GM21390 (cell line): ENCODE results near the gene TAF15.

ENCODE experiments used
- ATAC-seq: cut with Tn5 transposase; IDR thresholded peaks from one replicate; pipeline ENCODE4 v1.9.1; 2021; ENCODE audit not compliant: unreplicated experiment

TAF15 gene

GRCh38 chr17:35817196-35817595, 7.9 kb downstream of the TAF15 start:
- ATAC-seq = no peak

GRCh38 chr17:35819455-35819854, 10.2 kb downstream of the TAF15 start:
- no peak for ATAC-seq

- ATAC-seq = no peak
Observed at GRCh38 chr17:35821308-35821707, 12.0 kb downstream of the TAF15 start.

- no peak for ATAC-seq
Observed at GRCh38 chr17:35825206-35825605, 15.9 kb downstream of the TAF15 start.

- ATAC-seq = no peak
Observed at GRCh38 chr17:35841101-35841500, 31.8 kb downstream of the TAF15 start.

- ATAC-seq = no peak
Observed at GRCh38 chr17:35841505-35841904, 32.2 kb downstream of the TAF15 start.

GRCh38 chr17:35842239-35842638, 33.0 kb downstream of the TAF15 start:
- no peak for ATAC-seq

- no peak for ATAC-seq
Observed at GRCh38 chr17:35843698-35844097, 34.4 kb downstream of the TAF15 start.

GRCh38 chr17:35844547-35844946, 35.3 kb downstream of the TAF15 start:
- ATAC-seq = no peak

GRCh38 chr17:35846055-35846809, 36.9 kb downstream of the TAF15 start:
- no peak for ATAC-seq

- no peak for ATAC-seq
Observed at GRCh38 chr17:35847006-35847405, 37.7 kb downstream of the TAF15 start.

GRCh38 chr17:35847633-35848373, 38.5 kb downstream of the TAF15 start:
- ATAC-seq = no peak

- no peak for ATAC-seq
Observed at GRCh38 chr17:35849469-35850348, 40.4 kb downstream of the TAF15 start.

- no peak for ATAC-seq
Observed at GRCh38 chr17:35855965-35856364, 46.7 kb downstream of the TAF15 start.

- no peak for ATAC-seq
Observed at GRCh38 chr17:35856603-35857002, 47.3 kb downstream of the TAF15 start.

- ATAC-seq = no peak
Observed at GRCh38 chr17:35864853-35865252, 55.6 kb downstream of the TAF15 start.

- no peak for ATAC-seq
Observed at GRCh38 chr17:35865412-35866340, 56.4 kb downstream of the TAF15 start.

GRCh38 chr17:35866341-35866950, 57.2 kb downstream of the TAF15 start:
- ATAC-seq = no peak

- no peak for ATAC-seq
Observed at GRCh38 chr17:35867574-35867973, 58.3 kb downstream of the TAF15 start.

- no peak for ATAC-seq
Observed at GRCh38 chr17:35868737-35869136, 59.5 kb downstream of the TAF15 start, which contains the start of gene HEATR9. HEATR9 (minus strand) TSS chr17:35868891; CDS start chr17:35868742, 149 bp downstream.
